ENCODE data around the gene KRTAP5-5. TPM values are rescaled to one million over a fixed set of nuclear protein-coding genes. Genes with fewer than 3 reads are reported as not detected.
"Not testable (repeated sequence)": the region's sequence is repeated elsewhere in the genome, so short reads cannot be mapped to it uniquely, and the experiment has no call there.

KRTAP5-5 gene
- not detected for polyA plus RNA-seq (2013, experiment 1 of 2)
- not detected for polyA plus RNA-seq (2013, experiment 2 of 2)

- 86 to 92% methylated on average over 15 to 16 of the region's 26 CpGs for WGBS, 2 experiments (ENCODE audit: insufficient coverage in 2 of 2)
- Histone ChIP-seq H3K4me1 (ENCODE audit: control insufficient read depth, insufficient read depth, low read length, poor library complexity, severe bottlenecking) (peaks cover 2% of the 10 kb centered on the region), H3K36me3 (ENCODE audit: control insufficient read depth, insufficient read depth, low read length) (no peaks in the 10 kb centered on the region), H3K4me3 (ENCODE audit: extremely low read depth, insufficient read depth, low read length, poor library complexity, severe bottlenecking) (no peak within 1 kb of the TSS), H3K27ac (ENCODE audit: low read depth, low read length, severe bottlenecking) (no peak within 1 kb of the TSS), H3K9me3 (ENCODE audit: control insufficient read depth, low read length) (no peaks in the 10 kb centered on the region)
Measured at GRCh38 chr11:1629326-1630185, at the start of gene KRTAP5-5. KRTAP5-5 (plus strand) TSS chr11:1629775; CDS start chr11:1629841, 66 bp downstream.

DNA sequence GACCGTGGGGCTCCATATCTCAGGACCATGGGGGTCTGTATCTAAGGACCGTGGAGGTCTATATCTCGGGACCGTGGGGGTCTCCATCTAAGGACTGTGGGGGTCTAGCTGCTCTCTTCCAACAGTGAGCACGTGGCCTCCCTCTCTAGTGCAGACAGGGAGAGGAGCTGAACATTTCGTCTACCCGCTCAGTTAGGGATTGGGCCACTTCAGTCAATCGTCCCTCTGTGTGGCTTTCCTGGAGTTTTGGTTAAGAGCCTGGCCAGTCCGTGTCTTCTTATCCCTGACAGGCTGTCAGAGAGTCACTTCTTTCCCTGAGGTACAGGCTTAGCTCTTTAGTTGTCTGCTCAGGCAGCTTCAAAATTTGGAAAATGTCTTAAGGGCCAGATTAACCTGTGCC, 47.6 kb upstream of the KRTAP5-5 start:
- WGBS, 2 experiments (ENCODE audit: insufficient coverage in 2 of 2), result 84 to 88% methylated on average over 9 of the region's 9 CpGs

GRCh38 chr11:1582909-1583308, 46.7 kb upstream of the KRTAP5-5 start:
- peaks cover 12% of the 10 kb centered on the region for H3K9me3 ChIP-seq (ENCODE audit: control insufficient read depth, low read length)
- H3K36me3 ChIP-seq (ENCODE audit: control insufficient read depth, insufficient read depth, low read length); H3K27ac ChIP-seq (ENCODE audit: low read depth, low read length, severe bottlenecking); H3K4me3 ChIP-seq (ENCODE audit: extremely low read depth, insufficient read depth, low read length, poor library complexity, severe bottlenecking); H3K4me1 ChIP-seq (ENCODE audit: control insufficient read depth, insufficient read depth, low read length, poor library complexity, severe bottlenecking): not testable (repeated sequence)
- 100% methylated on average over 1 of the region's 2 CpGs; no CpG with 5 or more reads in 1 of the 2 experiments for WGBS, 2 experiments (ENCODE audit: insufficient coverage in 2 of 2)

More for the DNA sequence above, 47.6 kb upstream of the KRTAP5-5 start:
- Histone ChIP-seq H3K4me3 (ENCODE audit: extremely low read depth, insufficient read depth, low read length, poor library complexity, severe bottlenecking) (no peak overlapping the region), H3K4me1 (ENCODE audit: control insufficient read depth, insufficient read depth, low read length, poor library complexity, severe bottlenecking) (no peaks in the 10 kb centered on the region), H3K27ac (ENCODE audit: low read depth, low read length, severe bottlenecking) (no peak overlapping the region), H3K9me3 (ENCODE audit: control insufficient read depth, low read length) (peaks cover 13% of the 10 kb centered on the region), H3K36me3 (ENCODE audit: control insufficient read depth, insufficient read depth, low read length) (no peaks in the 10 kb centered on the region)

DNA sequence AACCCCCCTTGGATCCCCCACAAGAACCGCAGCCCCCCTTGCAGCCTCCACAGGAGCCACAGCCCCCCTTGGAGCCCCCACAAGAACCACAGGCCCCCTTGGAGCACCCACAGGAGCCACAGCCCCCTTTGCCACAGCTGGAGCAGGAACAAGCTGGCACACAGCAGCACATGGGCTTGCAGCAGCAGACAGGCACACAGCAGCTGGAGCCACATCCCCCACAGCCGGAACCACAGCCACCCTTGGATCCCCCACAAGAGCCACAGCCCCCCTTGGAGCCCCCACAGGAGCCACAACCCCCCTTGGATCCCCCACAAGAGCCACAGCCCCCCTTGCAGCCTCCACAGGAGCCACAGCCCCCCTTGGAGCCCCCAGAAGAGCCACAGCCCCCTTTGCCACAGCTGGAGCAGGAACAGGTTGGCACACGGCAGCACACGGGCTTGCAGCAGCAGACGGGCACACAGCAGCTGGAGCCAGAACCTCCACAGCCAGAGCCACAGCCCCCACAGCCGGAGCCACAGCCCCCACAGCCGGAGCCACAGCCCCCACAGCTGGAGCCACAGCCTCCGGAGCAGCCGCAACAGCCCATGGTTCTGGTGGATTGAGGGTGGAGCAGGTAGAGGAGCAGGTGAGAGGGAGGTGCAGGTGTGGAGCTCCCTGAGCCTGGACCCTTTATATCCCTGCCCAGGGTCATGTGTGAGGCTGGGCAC, 44.8 kb upstream of the KRTAP5-5 start, which contains the start of gene KRTAP5-1:
Gene KRTAP5-1 (minus strand): TSS at position 623 of the 710 bp plus-strand sequence. CDS start 34 bp downstream, at position 589.
- WGBS, 2 experiments (ENCODE audit: insufficient coverage in 2 of 2), result 83 to 97% methylated on average over 2 to 6 of the region's 9 CpGs
- not testable (repeated sequence) for H3K27ac ChIP-seq (ENCODE audit: low read depth, low read length, severe bottlenecking); H3K4me1 ChIP-seq (ENCODE audit: control insufficient read depth, insufficient read depth, low read length, poor library complexity, severe bottlenecking); H3K9me3 ChIP-seq (ENCODE audit: control insufficient read depth, low read length); H3K4me3 ChIP-seq (ENCODE audit: extremely low read depth, insufficient read depth, low read length, poor library complexity, severe bottlenecking); H3K36me3 ChIP-seq (ENCODE audit: control insufficient read depth, insufficient read depth, low read length)

DNA sequence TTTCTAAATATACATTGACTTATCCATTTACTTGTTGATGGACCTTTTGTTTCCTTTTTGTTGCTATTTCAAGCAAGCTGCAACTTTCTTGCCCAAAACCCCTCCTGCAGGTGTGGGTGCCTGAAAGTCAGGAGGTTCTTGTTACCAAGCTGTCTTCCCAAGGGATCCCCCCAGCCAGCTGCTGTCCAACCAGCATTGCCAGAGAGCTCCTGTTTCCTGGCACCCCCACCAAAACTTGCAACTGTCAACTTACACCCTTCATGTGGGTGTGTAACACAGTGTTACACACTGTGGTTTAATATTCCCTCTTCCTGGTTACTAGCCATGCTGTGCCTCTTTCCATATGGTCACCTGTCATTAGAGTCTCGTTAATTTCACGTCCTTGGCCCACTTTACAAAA, 42.9 kb upstream of the KRTAP5-5 start:
- Histone ChIP-seq H3K36me3 (ENCODE audit: control insufficient read depth, insufficient read depth, low read length) (no peaks in the 10 kb centered on the region), H3K27ac (ENCODE audit: low read depth, low read length, severe bottlenecking) (no peak overlapping the region)
- WGBS, 2 experiments (ENCODE audit: insufficient coverage in 2 of 2), result no CpG with 5 or more reads among the region's 2 CpGs

GRCh38 chr11:1589191-1589963, 40.2 kb upstream of the KRTAP5-5 start:
- 64 to 79% methylated on average over 3 to 5 of the region's 10 CpGs for WGBS, 2 experiments (ENCODE audit: insufficient coverage in 2 of 2)
- not testable (repeated sequence) for H3K36me3 ChIP-seq (ENCODE audit: control insufficient read depth, insufficient read depth, low read length); H3K9me3 ChIP-seq (ENCODE audit: control insufficient read depth, low read length)

More for the DNA sequence above, 42.9 kb upstream of the KRTAP5-5 start:
- no peak overlapping the region for H3K4me3 ChIP-seq (ENCODE audit: extremely low read depth, insufficient read depth, low read length, poor library complexity, severe bottlenecking)
- H3K9me3 ChIP-seq (ENCODE audit: control insufficient read depth, low read length), result no peaks in the 10 kb centered on the region
- H3K4me1 ChIP-seq (ENCODE audit: control insufficient read depth, insufficient read depth, low read length, poor library complexity, severe bottlenecking), result no peaks in the 10 kb centered on the region

GRCh38 chr11:1589996-1590395, 39.6 kb upstream of the KRTAP5-5 start:
- Histone ChIP-seq H3K4me1 (ENCODE audit: control insufficient read depth, insufficient read depth, low read length, poor library complexity, severe bottlenecking) (no peaks in the 10 kb centered on the region), H3K9me3 (ENCODE audit: control insufficient read depth, low read length) (no peaks in the 10 kb centered on the region), H3K4me3 (ENCODE audit: extremely low read depth, insufficient read depth, low read length, poor library complexity, severe bottlenecking) (no peak overlapping the region), H3K27ac (ENCODE audit: low read depth, low read length, severe bottlenecking) (no peak overlapping the region), H3K36me3 (ENCODE audit: control insufficient read depth, insufficient read depth, low read length) (no peaks in the 10 kb centered on the region)
- 84 to 96% methylated on average over 6 of the region's 6 CpGs for whole genome bisulfite sequencing, 2 experiments (ENCODE audit: insufficient coverage in 2 of 2)

More at GRCh38 chr11:1589191-1589963, 40.2 kb upstream of the KRTAP5-5 start:
- H3K27ac ChIP-seq (ENCODE audit: low read depth, low read length, severe bottlenecking); H3K4me3 ChIP-seq (ENCODE audit: extremely low read depth, insufficient read depth, low read length, poor library complexity, severe bottlenecking); H3K4me1 ChIP-seq (ENCODE audit: control insufficient read depth, insufficient read depth, low read length, poor library complexity, severe bottlenecking): not testable (repeated sequence)

DNA sequence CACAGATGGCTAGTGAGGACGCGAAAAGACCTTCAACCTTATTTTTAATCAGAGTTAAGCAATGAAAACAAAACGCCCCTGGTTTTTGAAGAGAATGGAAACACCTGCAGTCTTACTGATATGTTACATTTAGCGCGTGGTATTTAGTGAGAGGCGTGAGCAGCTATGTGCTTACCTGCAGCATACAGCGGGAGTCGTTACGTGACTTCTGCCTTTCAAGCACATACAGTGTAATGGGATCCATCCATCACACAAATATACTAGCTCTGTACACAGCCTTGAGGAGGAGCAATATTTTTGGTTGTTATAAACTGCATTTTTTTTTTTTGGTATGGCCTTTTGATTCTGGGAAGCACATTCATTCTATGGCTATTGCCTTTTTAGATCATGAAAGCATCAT, 36.9 kb upstream of the KRTAP5-5 start:
- H3K9me3 ChIP-seq (ENCODE audit: control insufficient read depth, low read length), result no peaks in the 10 kb centered on the region
- H3K36me3 ChIP-seq (ENCODE audit: control insufficient read depth, insufficient read depth, low read length), result no peaks in the 10 kb centered on the region
- H3K4me1 ChIP-seq (ENCODE audit: control insufficient read depth, insufficient read depth, low read length, poor library complexity, severe bottlenecking), result no peaks in the 10 kb centered on the region
- WGBS, 2 experiments (ENCODE audit: insufficient coverage in 2 of 2), result 85 to 98% methylated on average over 7 to 8 of the region's 9 CpGs
- no peak overlapping the region for H3K27ac ChIP-seq (ENCODE audit: low read depth, low read length, severe bottlenecking)
- no peak overlapping the region for H3K4me3 ChIP-seq (ENCODE audit: extremely low read depth, insufficient read depth, low read length, poor library complexity, severe bottlenecking)

DNA sequence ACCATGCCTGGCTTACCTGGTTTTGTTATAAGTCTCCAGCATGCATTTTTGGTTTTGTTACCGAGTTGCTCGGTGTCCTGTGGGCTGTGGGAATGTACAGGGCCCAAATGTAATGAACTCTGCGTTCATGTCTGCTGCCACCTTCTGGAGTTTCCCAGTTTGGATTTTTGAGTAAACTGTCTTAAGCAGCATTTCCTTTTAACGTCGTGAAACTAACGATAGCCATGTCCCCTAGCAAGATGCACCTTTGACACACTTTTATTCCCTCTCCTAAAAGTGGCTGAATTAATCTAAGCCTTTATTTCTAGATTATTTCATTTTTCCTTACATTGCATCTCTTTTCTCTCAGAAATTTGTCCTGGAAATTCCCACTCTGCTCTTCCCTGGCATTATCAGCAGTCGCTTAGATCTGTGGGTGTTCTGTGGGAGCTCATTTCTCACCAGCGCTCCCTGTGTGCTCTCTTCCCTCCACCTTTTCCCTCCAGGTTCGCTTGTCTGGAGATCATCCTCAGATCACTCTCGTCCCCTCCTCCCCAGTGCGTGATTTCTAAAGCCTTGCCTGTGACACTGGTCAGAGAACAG, 33.5 kb upstream of the KRTAP5-5 start:
- H3K4me3 ChIP-seq (ENCODE audit: extremely low read depth, insufficient read depth, low read length, poor library complexity, severe bottlenecking); H3K27ac ChIP-seq (ENCODE audit: low read depth, low read length, severe bottlenecking); H3K36me3 ChIP-seq (ENCODE audit: control insufficient read depth, insufficient read depth, low read length); H3K9me3 ChIP-seq (ENCODE audit: control insufficient read depth, low read length); H3K4me1 ChIP-seq (ENCODE audit: control insufficient read depth, insufficient read depth, low read length, poor library complexity, severe bottlenecking): not testable (repeated sequence)
- WGBS, 2 experiments (ENCODE audit: insufficient coverage in 2 of 2), result 75 to 83% methylated on average over 6 to 11 of the region's 11 CpGs

GRCh38 chr11:1596576-1597121, 32.9 kb upstream of the KRTAP5-5 start:
- H3K9me3 ChIP-seq (ENCODE audit: control insufficient read depth, low read length); H3K4me3 ChIP-seq (ENCODE audit: extremely low read depth, insufficient read depth, low read length, poor library complexity, severe bottlenecking); H3K4me1 ChIP-seq (ENCODE audit: control insufficient read depth, insufficient read depth, low read length, poor library complexity, severe bottlenecking); H3K36me3 ChIP-seq (ENCODE audit: control insufficient read depth, insufficient read depth, low read length); H3K27ac ChIP-seq (ENCODE audit: low read depth, low read length, severe bottlenecking): not testable (repeated sequence)
- 50 to 74% methylated on average over 6 to 15 of the region's 19 CpGs for WGBS, 2 experiments (ENCODE audit: insufficient coverage in 2 of 2)
